ENCODE data around the gene SPATA31A1.
"Not testable (repeated sequence)": the region's sequence is repeated elsewhere in the genome, so short reads cannot be mapped to it uniquely, and the experiment has no call there.

The SPATA31A1 gene

GRCh38 chr9:39355369-39355768 is at the start of gene SPATA31A1:
TSS of gene SPATA31A1 (plus strand) at chr9:39355669. CDS start at chr9:39355731, 62 bp downstream.
- not testable (repeated sequence) for ATAC-seq

- ATAC-seq = not testable (repeated sequence)
These were observed 52.1 kb downstream of the SPATA31A1 start for GRCh38 chr9:39407261-39408204.

DNA sequence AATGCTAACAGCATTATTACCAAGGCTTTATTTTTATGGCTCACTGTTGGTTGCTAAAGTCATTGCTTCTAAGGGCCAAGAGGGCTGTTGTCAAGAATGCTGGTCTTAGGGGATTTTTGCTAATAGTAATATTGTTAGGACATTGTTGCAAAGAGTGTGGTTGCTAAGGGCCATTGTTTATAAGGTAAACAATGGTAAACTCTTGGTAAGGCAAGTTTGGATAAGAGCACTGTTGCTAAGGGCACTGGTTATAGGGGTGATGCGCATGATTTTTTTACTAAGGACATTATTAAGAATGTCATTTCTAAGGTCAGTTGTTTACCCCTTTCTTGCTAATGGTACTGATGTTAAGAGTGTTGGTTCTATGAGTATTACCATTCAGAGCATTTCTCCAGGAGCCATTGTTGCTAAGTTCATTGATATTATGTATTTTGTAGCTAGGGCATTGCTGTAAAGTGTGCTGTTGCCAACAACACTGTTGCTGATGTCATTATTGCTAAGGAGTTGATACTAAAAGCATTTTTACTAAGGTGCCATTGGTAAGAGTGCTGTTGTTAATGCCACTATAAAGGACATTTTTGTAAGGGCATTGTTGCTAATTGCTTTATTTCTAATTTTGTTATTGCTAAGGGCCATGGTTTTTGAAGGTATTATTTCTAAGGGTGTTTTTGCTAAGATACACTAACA is 55.9 kb downstream of the SPATA31A1 start:
- not testable (repeated sequence) for ATAC-seq

Data from SK-N-SH treated with all-trans-retinoic acid at 6 μM for 48 hours (cell line).